Progenitor cell of endocrine pancreas (in vitro differentiated cells): ENCODE data around the gene GRHL1. TPM values are rescaled to one million over a fixed set of nuclear protein-coding genes. Genes with fewer than 3 reads are reported as not detected.

ENCODE experiments used
- DNase-seq: peaks from one replicate; pipeline ENCODE4 v3.0.0; 2021; ENCODE audit warnings: low spot score; ENCODE audit not compliant: unreplicated experiment
- H3K27ac Mint-ChIP-seq: 2 replicates; pipeline ENCODE4 v1.8.0; 2021; ENCODE audit warnings: mild to moderate bottlenecking, moderate library complexity, mixed read lengths
- H3K27me3 Mint-ChIP-seq: 2 replicates; pipeline ENCODE4 v1.8.0; 2021; ENCODE audit warnings: mixed read lengths
- H3K36me3 Mint-ChIP-seq: 2 replicates; pipeline ENCODE4 v1.8.0; 2022; ENCODE audit warnings: mixed read lengths; ENCODE audit not compliant: insufficient read depth
- H3K4me1 Mint-ChIP-seq: 2 replicates; pipeline ENCODE4 v1.8.0; 2021; ENCODE audit warnings: low read depth, mixed read lengths
- H3K4me3 Mint-ChIP-seq: 2 replicates; pipeline ENCODE4 v1.8.0; 2021; ENCODE audit warnings: low read depth, mild to moderate bottlenecking, moderate library complexity, mixed read lengths
- H3K9me3 Mint-ChIP-seq: 2 replicates; pipeline ENCODE4 v1.8.0; 2021; ENCODE audit warnings: low read depth, mixed read lengths
- total RNA-seq: library from RNA; stranded (reverse); gene quantifications from 2 replicates; pipeline ENCODE4 v1.2.1, GENCODE V29; 2021
- TF ChIP-seq, protein P1 (sequence below): fragments of 200-600 bp; sonication (generic); IDR thresholded peaks from one replicate; pipeline ENCODE4 v1.5.0; 2021; ENCODE audit warnings: antibody characterized with exemption, mild to moderate bottlenecking; ENCODE audit not compliant: unreplicated experiment

The GRHL1 gene
- total RNA-seq, 1 donor from 2014 or later = 13.4 TPM

GRCh38 chr2:10034333-10035052 is 83.0 kb downstream of the GRHL1 start:
- Mint-ChIP-seq H3K27ac (peak overlapping the region; percentile 78), H3K4me1 (peaks cover 8% of the 10 kb centered on the region), H3K4me3 (no peak overlapping the region), H3K36me3 (no peaks in the 10 kb centered on the region), H3K27me3 (peaks cover 18% of the 10 kb centered on the region), H3K9me3 (no peaks in the 10 kb centered on the region)
- TF ChIP-seq, protein P1, sequence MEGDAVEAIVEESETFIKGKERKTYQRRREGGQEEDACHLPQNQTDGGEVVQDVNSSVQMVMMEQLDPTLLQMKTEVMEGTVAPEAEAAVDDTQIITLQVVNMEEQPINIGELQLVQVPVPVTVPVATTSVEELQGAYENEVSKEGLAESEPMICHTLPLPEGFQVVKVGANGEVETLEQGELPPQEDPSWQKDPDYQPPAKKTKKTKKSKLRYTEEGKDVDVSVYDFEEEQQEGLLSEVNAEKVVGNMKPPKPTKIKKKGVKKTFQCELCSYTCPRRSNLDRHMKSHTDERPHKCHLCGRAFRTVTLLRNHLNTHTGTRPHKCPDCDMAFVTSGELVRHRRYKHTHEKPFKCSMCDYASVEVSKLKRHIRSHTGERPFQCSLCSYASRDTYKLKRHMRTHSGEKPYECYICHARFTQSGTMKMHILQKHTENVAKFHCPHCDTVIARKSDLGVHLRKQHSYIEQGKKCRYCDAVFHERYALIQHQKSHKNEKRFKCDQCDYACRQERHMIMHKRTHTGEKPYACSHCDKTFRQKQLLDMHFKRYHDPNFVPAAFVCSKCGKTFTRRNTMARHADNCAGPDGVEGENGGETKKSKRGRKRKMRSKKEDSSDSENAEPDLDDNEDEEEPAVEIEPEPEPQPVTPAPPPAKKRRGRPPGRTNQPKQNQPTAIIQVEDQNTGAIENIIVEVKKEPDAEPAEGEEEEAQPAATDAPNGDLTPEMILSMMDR = no peak
- DNase-seq = no peak

- Mint-ChIP-seq H3K36me3 (no peaks in the 10 kb centered on the region), H3K4me3 (no peak overlapping the region), H3K27ac (no peak overlapping the region), H3K4me1 (peaks cover 6% of the 10 kb centered on the region), H3K9me3 (no peaks in the 10 kb centered on the region), H3K27me3 (peaks cover 19% of the 10 kb centered on the region)
- TF ChIP-seq, protein P1 = no peak
- DNase-seq = no peak
Observed at GRCh38 chr2:10035053-10035422, 83.5 kb downstream of the GRHL1 start.

- Mint-ChIP-seq H3K9me3 (no peaks in the 10 kb centered on the region), H3K4me1 (peaks cover 2% of the 10 kb centered on the region), H3K27ac (no peak overlapping the region), H3K36me3 (peaks cover under 1% of the 10 kb centered on the region), H3K4me3 (no peak overlapping the region), H3K27me3 (peaks cover 18% of the 10 kb centered on the region)
- TF ChIP-seq, protein P1 = no peak
- no peak for DNase-seq
Observed at GRCh38 chr2:10035633-10036032, 84.1 kb downstream of the GRHL1 start.

DNA sequence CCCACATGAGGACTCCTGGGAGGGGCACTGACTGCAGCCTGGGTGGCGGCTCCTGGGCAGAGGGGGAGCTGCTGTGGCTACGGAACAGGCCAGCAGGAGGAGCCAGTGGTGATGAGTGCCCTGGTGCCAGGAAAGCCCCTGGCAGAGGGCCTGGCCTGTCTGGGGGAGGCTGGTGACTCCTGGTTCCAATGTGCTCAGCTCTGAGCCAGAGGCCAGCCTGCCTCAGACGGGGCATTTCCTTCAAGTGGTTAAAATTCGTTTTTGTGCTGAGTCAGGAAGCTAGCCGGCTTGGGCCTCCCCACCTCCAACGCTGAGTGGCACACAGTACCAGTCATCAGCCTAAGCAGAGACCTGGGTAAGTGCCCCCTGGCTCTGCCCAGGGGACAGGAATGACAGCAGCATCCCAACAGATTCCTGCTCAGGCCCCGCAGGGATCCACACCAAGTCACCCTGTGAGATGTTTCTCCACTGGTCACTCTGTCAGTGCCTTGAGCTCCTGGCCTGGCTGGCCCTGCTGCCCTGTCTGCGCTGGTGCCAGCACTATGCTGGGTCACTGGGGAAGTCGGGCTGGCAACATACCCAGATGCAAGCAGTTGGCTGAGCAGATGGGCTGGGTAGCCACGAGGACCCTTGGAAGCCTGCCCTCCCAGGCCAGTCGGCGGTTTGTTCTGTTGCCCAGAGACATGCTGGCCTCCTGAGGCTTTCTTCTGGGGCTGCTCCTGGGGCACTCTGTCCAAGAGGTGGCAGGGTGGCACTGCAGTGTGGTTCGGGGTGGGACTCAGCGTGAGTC is 84.8 kb downstream of the GRHL1 start:
- Mint-ChIP-seq H3K9me3 (no peaks in the 10 kb centered on the region), H3K36me3 (peaks cover 2% of the 10 kb centered on the region), H3K27me3 (peaks cover 25% of the 10 kb centered on the region), H3K4me1 (peaks cover 2% of the 10 kb centered on the region), H3K27ac (no peak overlapping the region), H3K4me3 (no peak overlapping the region)
- no peak for DNase-seq
- TF ChIP-seq, protein P1 = peak; percentile 23

DNA sequence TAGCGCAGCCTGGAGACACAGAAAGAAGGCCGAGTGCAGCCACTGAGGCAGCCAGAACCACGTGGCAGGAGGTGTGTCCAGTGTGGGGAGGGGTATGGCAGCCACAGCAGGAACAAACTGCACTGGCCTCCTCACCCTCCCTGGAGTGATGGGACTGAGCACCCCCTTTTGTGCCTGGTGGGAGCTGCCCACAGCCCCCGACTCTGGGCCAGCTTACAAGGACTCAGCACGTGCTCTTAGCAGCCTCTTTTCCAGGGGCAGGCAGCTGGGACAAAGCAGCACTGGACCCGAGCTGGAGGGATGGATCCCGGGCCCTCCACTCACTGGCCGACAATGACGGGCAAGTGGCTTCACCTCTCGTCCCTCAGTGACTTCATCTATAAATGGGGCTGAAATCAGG is 86.6 kb downstream of the GRHL1 start:
- H3K36me3 Mint-ChIP-seq = peaks cover 4% of the 10 kb centered on the region
- H3K9me3 Mint-ChIP-seq = peaks cover 3% of the 10 kb centered on the region
- no peak overlapping the region for H3K27ac Mint-ChIP-seq
- H3K4me1 Mint-ChIP-seq = peaks cover 4% of the 10 kb centered on the region
- DNase-seq = no peak
- no peak overlapping the region for H3K4me3 Mint-ChIP-seq
- TF ChIP-seq, protein P1 = no peak
- peaks cover 42% of the 10 kb centered on the region for H3K27me3 Mint-ChIP-seq
